Astrocyte (in vitro differentiated cells and primary cell): ENCODE measurements around the gene ANKRD61.
"Not testable (repeated sequence)": the region's sequence is repeated elsewhere in the genome, so short reads cannot be mapped to it uniquely, and the experiment has no call there.

ENCODE experiments used
- CTCF ChIP-seq: IDR thresholded peaks from 2 replicates; pipeline ENCODE4 v1.5.1; 2011; ENCODE audit warnings: low read depth, mild to moderate bottlenecking, inconsistent platforms, low read length, moderate library complexity; ENCODE audit not compliant: insufficient read depth
- EZH2 ChIP-seq: IDR thresholded peaks from 2 replicates; pipeline ENCODE4 v1.6.1; 2012; ENCODE audit warnings: mild to moderate bottlenecking, low read length, inconsistent platforms; ENCODE audit not compliant: insufficient read depth

GRCh38 chr7:6010370-6010769, 20.8 kb upstream of the ANKRD61 start:
- TF ChIP-seq CTCF, EZH2: not testable (repeated sequence)
